Nephron progenitor cell (in vitro differentiated cells): ENCODE data around the gene TSPAN11.
A peak's percentile ranks its signal among the peaks of the same experiment; 100 is the strongest.

ENCODE experiments used
- DNase-seq: peaks from one replicate; pipeline ENCODE4 v3.0.0; 2021
- H3K27ac Mint-ChIP-seq: 2 replicates; pipeline ENCODE4 v1.8.0; 2021; ENCODE audit warnings: mild to moderate bottlenecking, moderate library complexity, mixed read lengths
- H3K27me3 Mint-ChIP-seq: 2 replicates; pipeline ENCODE4 v1.8.0; 2021; ENCODE audit warnings: mild to moderate bottlenecking, low read depth, mixed read lengths; ENCODE audit not compliant: poor library complexity
- H3K36me3 Mint-ChIP-seq: 2 replicates; pipeline ENCODE4 v1.8.0; 2021; ENCODE audit warnings: low read depth, mixed read lengths
- H3K4me1 Mint-ChIP-seq: 2 replicates; pipeline ENCODE4 v1.8.0; 2021; ENCODE audit warnings: mixed read lengths
- H3K4me3 Mint-ChIP-seq: 2 replicates; pipeline ENCODE4 v1.8.0; 2021; ENCODE audit warnings: mild to moderate bottlenecking, moderate library complexity, mixed read lengths
- H3K9me3 Mint-ChIP-seq: 2 replicates; pipeline ENCODE4 v1.8.0; 2021; ENCODE audit warnings: mild to moderate bottlenecking, moderate library complexity, mixed read lengths
- TF ChIP-seq, protein P1 (sequence below): fragments of 200-600 bp; sonication (generic); IDR thresholded peaks from 2 replicates; pipeline ENCODE4 v1.5.0; 2021; ENCODE audit warnings: antibody characterized with exemption

Gene TSPAN11

DNA sequence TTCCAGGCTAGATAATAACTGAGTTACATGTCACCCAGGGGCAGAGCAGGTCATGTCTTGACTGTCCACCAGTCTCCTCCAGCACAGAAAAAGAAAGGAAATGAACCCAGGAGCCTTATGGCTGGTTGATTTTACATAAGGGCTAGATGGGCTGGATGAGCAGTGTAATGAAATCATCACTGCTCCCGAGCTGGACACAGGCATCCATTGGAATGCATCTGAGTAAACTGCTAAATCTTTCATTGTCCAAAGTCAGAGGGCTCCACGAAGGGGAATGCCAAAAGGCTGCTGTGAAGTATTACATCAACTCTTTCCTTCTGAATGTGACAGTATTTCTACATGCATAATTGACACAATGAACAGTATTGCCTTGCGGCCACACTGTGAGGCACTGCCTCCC lies 30.1 kb upstream of the TSPAN11 start:
- peaks cover 31% of the 10 kb centered on the region for H3K9me3 Mint-ChIP-seq
- TF ChIP-seq, protein P1, sequence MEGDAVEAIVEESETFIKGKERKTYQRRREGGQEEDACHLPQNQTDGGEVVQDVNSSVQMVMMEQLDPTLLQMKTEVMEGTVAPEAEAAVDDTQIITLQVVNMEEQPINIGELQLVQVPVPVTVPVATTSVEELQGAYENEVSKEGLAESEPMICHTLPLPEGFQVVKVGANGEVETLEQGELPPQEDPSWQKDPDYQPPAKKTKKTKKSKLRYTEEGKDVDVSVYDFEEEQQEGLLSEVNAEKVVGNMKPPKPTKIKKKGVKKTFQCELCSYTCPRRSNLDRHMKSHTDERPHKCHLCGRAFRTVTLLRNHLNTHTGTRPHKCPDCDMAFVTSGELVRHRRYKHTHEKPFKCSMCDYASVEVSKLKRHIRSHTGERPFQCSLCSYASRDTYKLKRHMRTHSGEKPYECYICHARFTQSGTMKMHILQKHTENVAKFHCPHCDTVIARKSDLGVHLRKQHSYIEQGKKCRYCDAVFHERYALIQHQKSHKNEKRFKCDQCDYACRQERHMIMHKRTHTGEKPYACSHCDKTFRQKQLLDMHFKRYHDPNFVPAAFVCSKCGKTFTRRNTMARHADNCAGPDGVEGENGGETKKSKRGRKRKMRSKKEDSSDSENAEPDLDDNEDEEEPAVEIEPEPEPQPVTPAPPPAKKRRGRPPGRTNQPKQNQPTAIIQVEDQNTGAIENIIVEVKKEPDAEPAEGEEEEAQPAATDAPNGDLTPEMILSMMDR = no peak
- H3K4me1 Mint-ChIP-seq = peaks cover 6% of the 10 kb centered on the region
- H3K27me3 Mint-ChIP-seq = peaks cover 10% of the 10 kb centered on the region
- no peak overlapping the region for H3K27ac Mint-ChIP-seq
- H3K4me3 Mint-ChIP-seq = no peak overlapping the region
- H3K36me3 Mint-ChIP-seq = no peaks in the 10 kb centered on the region
- no peak for DNase-seq

DNA sequence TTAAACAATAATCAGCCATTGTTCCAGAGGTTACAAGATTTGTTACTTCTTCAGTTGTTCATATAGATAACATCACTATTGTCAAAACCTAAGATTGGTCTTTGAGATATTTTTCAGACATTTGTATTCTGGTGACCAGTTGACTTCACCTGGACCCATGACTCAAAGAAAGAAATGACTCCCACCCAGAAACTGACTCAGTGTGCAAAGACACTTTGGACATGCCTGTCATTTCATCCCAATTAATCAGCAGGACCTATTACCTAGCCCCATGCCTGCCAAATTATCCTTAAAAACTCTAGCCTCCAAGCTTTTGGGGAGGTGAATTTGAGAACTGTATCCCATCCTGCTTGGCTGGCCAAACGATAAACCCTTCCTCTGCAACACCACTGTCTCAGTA lies 27.7 kb upstream of the TSPAN11 start:
- Mint-ChIP-seq H3K4me1 (peaks cover 4% of the 10 kb centered on the region), H3K9me3 (peaks cover 11% of the 10 kb centered on the region), H3K36me3 (no peaks in the 10 kb centered on the region), H3K27ac (no peak overlapping the region), H3K27me3 (peaks cover 8% of the 10 kb centered on the region), H3K4me3 (no peak overlapping the region)
- TF ChIP-seq, protein P1 = no peak
- DNase-seq = no peak

DNA sequence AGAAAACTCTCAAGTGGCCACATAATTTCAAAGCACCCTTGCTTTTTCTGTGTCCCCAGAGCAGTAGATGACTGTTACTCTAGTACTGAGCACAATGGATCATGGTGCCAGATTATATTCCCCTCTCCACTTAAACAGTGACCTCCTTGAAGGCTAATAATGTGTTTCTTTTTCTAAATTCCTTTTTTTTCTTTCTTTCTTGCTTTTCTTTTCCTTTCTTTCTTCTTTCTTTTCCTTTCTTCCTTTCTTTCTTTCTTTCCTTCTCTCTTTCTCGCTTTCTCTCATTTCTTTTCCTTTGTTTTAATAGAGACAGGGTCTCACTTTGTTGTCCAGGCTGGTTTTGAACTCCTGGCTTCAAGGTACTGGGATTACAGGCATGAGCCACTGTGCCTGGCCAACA lies 26.2 kb upstream of the TSPAN11 start:
- H3K9me3 Mint-ChIP-seq = peaks cover 3% of the 10 kb centered on the region
- no peak for DNase-seq
- TF ChIP-seq, protein P1 = no peak
- H3K36me3 Mint-ChIP-seq = no peaks in the 10 kb centered on the region
- peaks cover 8% of the 10 kb centered on the region for H3K27me3 Mint-ChIP-seq
- no peaks in the 10 kb centered on the region for H3K4me1 Mint-ChIP-seq
- H3K27ac Mint-ChIP-seq = peak overlapping the region; percentile 6
- no peak overlapping the region for H3K4me3 Mint-ChIP-seq

DNA sequence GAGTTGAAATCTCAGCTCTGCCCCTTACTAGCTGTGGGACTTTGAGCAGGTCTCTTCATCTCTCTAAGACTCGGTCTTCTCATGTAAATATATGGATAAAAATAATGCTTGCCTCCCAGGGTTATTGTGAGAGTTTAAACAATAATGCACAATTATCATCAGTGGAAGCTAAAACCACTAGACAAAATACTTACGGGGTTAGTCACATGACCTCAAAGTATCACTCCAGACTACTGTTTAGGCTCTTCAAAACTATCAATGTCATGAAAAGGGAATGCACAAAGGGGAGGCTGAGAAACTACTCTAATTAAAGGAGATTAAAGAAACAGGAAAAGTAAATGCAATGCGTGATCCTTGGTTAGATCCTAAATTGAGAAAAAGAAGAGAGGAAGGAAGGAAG lies 24.5 kb upstream of the TSPAN11 start:
- Mint-ChIP-seq H3K27ac (no peak overlapping the region), H3K4me3 (no peak overlapping the region)

DNA sequence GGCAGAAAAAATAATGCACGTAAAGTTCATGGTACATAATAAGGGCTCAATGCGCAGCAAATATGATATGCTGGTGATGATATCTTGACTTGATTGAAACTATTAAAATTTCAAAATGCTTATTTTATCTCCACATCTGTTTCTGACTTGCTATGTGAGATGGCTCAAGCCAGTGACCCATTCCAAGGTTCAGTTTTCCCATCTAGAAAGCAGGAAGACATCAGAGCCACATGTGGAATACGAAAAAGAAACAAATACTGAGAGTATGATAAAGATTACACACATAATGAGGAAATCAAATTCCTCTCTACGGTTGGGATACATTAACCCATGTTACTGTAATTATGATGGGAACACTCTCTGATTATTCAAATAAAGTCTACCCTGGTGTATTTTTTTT lies 24.0 kb upstream of the TSPAN11 start:
- H3K27ac Mint-ChIP-seq = no peak overlapping the region
- TF ChIP-seq, protein P1 = no peak
- no peaks in the 10 kb centered on the region for H3K4me1 Mint-ChIP-seq
- DNase-seq = no peak
- H3K36me3 Mint-ChIP-seq = no peaks in the 10 kb centered on the region
- peaks cover 8% of the 10 kb centered on the region for H3K27me3 Mint-ChIP-seq
- peaks cover 3% of the 10 kb centered on the region for H3K9me3 Mint-ChIP-seq
- H3K4me3 Mint-ChIP-seq = no peak overlapping the region

More for the DNA sequence above, 24.5 kb upstream of the TSPAN11 start:
- TF ChIP-seq, protein P1 = no peak
- Mint-ChIP-seq H3K4me1 (no peaks in the 10 kb centered on the region), H3K9me3 (peaks cover 3% of the 10 kb centered on the region), H3K27me3 (peaks cover 8% of the 10 kb centered on the region), H3K36me3 (no peaks in the 10 kb centered on the region)
- no peak for DNase-seq

DNA sequence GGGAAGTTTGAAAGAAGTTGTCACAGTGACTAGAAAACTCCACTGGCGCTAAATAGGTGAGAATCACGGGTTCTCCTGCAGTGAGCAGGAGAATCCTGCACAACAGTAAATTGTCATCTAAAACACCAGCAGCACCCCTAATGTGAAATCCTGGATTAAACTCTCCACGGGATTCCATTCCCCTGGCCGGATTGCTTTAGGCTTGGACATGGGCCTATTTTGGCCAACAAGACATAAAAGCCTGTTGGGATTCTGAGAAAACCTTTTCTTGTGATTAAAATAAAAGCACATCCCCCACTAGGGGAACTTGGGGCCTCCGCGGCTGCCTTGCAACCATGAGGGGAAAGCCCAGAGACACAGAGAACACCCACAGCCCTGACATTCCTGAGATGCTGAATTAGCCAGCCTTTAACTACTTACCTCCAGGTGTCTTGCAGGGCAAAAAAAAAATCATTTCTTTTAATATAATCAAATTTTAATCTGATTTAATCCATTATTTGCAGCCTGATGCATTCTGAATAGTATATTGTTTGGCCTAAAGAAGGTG lies 21.0 kb upstream of the TSPAN11 start:
- Mint-ChIP-seq H3K4me3 (no peak overlapping the region), H3K27ac (no peak overlapping the region), H3K9me3 (peaks cover 2% of the 10 kb centered on the region), H3K36me3 (no peaks in the 10 kb centered on the region), H3K27me3 (no peaks in the 10 kb centered on the region), H3K4me1 (peaks cover 24% of the 10 kb centered on the region)
- no peak for DNase-seq
- TF ChIP-seq, protein P1 = no peak
